Hepatic stellate cell (primary cell): ENCODE data around the gene FTCDNL1.

Source experiments
- DNase-seq: peaks from one replicate; pipeline ENCODE4 v3.0.0; 2011; ENCODE audit warnings: low spot score

FTCDNL1 gene

DNA sequence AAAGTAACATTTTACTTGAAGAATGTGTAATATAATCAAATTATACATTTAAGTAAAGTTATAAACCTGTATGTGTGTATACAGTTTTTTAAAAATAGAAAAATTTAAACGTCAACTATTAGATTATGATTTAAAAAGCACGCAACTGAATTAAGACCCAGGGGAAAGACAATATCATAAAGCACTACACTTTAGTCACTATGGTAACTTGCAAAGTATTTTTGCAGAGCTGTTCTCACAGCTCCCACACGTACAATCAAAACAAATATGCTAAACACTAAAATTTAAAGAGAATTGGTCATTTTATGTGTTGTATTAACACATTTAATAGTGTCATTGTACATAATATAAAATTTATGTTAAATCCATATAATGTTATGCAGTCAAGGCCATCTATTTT is 59.7 kb downstream of the FTCDNL1 start:
- no peak for DNase-seq

DNA sequence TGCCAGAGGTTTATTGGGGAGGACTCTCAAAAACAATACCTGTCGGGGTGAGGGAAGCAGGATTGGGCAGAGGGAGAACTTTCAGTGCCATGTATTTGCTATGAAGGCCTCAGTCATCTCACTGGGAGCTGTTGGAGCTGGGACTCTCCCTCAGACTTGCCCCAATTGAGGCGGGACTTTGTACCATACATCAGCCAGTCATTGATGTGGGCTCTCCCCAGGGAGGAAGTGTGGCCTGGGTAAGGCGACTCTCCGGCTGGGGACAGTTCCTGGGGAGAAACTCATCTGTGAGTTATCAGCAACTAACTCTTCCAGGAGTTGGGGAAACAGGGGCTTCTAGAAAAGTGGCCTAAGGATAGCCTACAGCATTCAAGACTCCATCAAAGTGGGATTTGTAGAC is 66.5 kb downstream of the FTCDNL1 start:
- no peak for DNase-seq

DNA sequence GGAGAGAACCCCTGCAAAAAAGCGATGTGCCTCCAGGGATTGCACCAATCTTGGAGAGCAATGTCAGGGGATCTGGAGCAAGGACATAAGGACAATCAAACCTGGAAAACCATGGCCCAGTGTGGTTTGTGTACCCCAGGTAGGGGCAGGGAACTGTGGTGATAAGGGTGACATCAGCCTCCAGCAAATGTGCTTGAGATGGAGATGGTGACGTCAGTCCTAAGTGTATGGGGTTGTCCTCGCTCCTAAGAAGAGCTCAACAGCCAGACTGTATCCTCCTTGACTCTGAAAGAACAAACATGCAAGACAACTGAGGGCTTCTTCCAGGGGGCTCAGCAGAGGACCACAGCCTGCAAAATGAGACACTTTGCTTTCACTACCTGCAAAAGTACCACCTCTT is 71.4 kb downstream of the FTCDNL1 start:
- no peak for DNase-seq

DNA sequence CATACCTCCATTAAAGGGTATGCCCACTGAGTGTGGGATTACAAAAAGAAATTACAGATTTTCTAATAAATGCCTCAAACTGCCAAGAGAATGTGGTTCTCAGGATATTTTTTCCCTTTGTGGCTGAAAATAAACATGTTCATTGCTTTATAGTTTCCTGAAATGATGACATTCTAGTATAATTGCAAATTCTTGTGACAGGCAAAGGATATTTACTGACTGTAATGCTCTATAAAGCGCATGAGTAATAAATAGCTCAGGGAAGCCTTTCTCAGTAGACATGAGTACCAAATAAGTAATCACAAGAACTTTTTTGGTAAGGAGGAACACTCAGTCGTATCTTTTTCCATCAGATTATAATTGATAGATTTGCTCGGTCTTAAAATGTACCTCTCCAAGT is 72.3 kb downstream of the FTCDNL1 start:
- no peak for DNase-seq

DNA sequence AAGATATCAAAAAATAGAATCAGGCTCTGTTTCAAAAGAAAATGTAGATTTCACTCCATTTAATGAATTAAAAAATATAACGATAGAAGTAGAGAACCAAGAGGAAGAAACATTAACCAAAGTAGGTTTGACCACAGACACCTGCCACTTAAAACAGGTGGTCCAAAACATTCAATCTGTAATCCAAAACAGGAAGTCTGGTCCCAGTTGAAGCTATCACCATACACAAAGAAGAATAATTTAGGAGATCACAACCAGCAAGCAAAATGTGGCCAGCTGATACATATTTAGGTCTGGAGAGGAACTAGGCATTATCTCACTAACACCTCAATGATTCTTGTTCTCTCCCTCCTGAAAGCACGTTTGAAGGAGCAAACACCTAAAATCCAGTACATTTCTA is 73.1 kb downstream of the FTCDNL1 start:
- DNase-seq, result no peak

DNA sequence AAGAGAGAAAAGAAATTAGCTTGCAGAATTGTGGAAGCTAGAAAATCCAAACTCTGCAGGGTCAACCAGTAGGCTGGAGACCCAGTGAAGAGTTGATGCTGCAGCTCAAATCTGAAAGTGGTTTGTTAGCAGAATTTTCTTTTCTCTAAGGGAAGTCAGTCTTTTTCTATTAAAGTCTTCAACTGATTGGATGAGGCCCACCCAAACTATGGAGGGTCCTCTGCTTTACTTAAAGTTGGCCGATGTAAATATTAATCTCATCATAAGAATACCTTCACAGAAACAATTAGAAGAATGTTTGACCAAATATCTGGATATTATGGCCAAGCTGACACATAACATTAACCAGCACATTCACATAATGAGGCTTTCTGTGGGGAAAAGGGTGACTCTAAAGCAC is 73.7 kb downstream of the FTCDNL1 start:
- DNase-seq, result no peak

DNA sequence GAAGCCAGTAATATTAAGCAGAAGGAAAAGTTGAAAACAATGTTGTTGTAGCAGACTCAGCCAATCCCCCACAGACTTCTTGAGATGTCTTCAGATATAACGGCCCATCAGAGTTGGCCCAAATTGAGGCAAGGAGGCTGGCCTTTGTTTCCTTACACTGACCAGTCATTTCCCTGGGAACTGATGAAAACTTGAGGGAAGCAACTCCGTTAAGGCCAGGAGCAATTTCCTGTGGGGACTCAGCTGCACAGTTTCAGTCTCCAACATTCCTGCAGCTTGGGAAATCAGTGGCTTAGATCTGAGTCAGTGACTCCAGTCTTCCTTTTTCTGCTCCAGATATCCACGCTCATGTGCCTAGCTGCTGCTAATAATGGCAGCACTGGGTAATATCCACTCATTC is 75.7 kb downstream of the FTCDNL1 start:
- DNase-seq, result no peak

DNA sequence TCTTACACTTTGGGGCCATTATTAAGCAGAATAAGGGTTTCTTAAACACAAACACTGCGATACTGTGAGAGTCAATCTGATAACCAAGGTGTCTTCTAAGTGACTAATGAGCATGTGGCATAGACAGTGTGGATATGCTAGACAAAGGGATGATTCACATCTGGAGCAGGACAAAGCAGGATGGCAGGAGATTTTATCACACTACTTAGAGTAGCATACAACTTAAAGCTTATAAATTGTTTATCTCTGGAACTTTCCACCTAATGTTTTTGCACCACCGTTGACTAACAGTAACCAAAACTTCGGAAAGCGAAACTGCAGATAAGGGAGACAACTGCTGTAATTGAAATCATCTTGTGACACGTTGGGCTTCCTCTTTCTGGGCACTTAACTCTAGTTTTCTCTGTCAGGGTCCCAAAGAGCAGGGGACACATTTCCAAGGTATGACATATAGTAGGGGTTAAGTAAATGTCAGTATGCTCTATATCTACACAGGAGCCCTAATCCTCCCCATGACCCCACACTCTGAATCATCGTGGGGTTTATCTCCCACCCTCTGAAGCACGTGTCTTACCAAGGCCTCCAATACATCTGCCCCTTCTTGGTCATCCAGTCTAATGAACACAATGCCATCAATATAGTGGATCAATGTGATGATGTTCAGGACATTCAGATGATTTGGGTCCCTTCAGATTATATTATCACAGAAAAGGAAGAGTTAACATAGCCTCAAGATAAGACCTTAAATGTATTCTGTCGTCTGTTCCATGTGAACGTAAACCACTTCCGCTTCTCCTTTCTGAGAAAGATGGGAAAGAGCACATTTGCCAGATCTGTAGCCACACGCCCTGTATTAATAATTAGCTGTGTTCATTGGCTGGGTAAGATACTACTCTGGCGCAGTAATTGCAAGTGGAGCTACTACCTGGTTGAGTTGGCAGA is 78.7 kb downstream of the FTCDNL1 start:
- no peak for DNase-seq

DNA sequence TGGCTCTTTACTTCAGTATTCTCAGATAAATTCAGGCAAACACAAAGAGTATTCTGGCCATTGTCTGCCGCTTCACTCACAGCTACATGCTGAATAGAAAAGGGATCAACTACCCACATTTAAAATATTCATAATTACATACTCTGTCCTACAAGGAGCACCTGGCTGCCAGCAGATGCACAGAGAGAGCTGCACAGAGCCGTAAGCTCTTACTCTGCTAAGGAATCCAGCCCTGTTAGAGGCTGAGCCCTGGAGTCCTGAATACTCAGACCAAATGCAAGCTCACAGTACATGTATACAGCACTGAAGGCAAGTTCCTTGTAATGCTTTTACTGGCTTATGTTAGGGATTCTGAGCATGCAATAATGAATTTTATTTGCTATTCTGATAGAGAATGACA is 80.3 kb downstream of the FTCDNL1 start:
- no peak for DNase-seq

DNA sequence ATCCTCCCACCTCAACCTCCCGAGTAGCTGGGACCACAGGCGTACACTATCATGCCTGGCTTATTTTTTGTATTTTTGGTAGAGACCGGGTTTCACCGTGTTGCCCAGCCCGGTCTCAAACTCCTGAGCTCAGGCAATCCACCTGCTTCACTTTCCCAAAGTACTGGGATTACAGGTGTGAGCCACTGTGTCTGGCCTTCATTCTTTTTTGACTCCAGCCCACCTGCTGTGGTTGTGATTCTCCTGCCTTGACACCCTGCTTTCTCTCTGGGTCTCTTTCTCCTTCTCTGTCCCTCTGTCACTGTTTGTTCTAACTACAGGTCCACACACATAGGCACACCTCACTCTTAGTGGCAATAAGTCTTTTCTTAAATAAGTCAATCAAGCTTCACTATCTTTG is 85.3 kb downstream of the FTCDNL1 start:
- DNase-seq, result no peak

DNA sequence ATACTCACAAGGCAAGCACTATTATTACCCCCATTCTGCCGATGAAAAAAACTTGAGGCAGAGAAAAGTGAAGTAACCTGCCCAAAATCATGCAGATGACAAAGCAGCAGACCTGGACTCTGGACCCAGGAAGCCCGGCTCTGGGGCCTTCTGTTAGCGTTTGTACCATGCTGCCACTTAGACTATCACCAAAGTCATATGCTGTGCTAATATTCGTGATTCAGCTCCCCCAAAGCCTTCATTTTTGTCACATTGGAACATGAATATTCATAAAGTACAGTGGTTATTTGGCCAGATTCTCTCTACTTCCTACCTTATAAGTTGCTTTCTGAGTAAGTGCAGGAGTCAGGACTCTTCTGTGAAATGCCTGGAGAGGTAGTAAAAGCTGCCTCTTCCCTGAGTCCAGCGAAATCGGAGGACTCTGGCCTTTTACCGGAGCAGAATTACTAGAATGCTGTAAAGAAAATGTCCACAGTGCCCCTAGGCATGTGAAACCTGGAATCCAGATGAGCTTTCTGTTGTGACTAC is 86.7 kb downstream of the FTCDNL1 start:
- no peak for DNase-seq

DNA sequence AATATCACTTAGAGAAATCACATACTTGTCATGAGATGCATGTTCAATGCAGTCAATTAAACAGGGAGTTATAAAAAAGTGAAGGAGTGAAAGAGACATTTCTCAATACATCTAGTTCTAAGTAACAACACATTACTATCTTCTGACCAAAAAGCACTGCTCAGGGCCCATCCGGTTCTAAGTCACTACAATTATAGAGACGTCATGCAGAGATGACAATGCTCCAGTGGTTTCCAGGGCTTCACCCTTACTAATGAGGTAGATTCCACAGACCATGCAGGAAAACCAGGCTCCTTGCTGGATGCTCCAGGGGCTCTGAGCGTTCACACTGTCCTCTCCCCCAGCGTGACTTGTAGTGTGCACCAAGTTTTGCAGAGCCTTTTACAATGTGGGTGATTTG is 88.0 kb downstream of the FTCDNL1 start:
- DNase-seq, result no peak

DNA sequence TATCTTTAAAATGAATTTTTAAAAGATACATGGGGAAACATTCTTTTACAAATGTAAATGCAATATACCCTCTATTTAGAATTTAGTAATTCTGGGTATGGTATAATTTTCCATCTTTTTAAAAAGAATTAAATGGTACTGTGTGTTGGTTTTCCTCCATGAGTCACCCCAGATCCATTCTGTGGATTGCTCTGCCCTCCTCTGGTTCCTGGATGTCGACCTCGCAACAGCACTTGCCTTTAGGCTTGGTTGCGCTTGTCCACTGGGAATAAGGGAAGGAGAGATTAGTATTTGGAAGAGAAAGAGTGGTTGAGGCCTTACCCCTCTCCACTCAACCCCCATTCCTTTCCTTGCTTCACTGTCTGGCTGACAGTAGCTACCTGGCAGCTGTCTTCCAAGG is 90.4 kb downstream of the FTCDNL1 start:
- no peak for DNase-seq

DNA sequence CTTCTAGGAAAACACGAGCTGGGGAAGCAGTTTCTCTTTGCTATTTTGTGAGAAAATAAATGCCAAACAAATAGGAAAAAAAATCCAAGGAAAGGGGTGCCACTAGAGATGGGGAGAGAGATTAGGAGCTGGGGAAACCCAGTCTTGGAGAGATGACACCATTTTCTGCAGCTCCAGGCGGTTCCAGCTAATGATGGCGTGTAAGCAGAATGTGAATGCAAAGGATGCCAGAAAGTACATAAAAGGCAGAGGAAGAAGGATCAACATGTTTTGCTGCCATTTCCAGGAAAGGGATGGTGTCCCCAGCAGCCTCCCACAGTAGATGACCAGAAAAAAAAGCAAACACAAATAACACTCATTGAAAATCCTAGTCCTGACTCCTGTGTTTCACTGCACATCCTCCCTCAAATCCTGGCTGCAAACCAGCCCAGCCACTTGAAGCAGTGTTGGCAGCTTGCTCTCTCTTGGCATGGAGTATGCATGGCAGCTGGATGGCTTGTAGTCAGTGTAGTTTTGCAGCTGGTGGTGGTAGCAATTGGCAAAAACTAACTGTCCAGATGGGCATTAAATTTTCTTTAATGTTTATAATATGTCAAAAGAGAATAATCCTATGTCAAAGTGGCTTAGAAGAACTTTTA is 93.6 kb downstream of the FTCDNL1 start:
- DNase-seq, result no peak

DNA sequence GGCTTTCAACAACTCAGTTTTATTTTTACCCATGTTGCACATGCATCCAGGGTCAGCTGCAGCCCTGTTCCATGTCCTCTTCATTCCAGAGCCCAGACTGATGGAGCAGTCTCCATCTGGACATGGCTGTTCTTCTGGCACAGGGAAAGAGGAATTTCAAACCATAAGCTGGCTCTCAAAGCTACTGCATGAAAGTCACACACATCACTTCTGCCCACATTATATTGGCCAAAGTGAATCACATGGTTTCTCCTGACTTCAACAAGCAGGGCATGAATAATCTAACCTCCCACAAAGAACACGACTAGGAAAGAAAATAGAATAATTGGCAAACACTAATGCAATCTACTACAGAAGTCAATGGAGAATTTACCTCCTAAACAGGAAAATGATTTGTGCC is 94.2 kb downstream of the FTCDNL1 start:
- no peak for DNase-seq

DNA sequence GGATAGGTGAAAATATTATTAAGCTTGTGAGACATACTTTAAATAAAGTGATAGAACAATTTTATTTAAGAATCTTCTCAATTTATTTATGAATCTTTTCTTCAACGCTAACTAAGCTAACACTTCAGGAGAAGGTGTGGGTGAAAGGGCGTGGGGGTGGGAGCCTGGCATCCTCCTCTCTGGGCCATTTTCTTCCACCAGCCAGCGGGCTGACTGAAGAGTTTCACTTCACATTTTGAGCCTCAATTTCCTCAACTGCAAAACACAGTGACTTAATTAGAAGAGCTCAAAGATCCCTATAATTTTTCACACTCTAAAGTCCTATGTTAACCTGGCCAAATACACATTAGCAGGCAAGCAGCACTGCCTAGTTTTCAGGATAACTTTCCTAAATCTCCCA is 94.8 kb downstream of the FTCDNL1 start:
- no peak for DNase-seq

DNA sequence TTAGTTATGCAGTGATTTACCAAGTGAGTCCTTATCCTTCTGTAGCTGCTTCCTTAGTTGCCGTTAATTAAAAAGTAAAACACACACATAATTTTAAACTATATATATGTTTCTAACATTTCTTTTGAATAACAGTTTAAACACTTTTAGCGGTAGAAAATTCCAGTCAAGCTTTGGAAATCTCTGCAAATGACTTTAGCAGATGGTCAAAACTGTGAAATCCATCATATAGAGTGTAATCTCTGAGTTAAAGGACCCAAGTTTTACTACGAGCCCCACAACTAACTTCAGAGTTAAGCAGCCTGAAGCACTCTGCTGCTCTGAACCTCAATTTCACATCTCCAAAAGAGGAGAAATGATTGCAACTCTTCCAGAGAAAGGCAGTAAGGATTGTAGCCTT is 96.2 kb downstream of the FTCDNL1 start:
- DNase-seq, result no peak

DNA sequence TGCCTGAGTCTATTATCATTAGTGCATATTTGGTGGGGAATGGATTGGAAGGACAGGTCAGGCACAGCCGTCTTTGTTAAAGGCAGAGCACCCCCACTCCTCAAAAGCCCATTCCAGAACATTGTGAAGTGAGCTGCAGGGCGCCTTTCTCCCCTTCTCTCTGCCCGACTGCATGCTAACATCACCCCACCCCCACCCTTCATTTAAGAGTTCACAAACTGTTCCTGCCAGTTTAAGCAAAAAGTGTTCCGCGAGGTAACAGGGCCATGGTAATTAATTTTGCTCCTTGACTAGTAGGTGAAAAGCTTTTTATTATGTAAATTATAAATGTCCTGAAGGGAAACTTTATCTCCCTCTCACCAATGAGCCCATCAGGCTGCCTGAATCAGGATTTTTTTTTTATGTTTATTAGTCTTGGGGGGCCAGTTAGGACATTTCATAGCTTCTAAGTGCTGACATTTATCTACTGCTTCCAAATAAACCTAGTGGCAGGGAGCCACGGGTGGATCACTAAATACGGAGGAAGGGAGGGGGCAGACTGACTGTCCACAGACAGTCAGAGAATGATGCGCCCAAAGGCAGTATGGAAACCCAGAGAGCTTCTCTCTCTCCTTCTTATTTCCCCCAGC is 99.4 kb downstream of the FTCDNL1 start:
- DNase-seq, result no peak

DNA sequence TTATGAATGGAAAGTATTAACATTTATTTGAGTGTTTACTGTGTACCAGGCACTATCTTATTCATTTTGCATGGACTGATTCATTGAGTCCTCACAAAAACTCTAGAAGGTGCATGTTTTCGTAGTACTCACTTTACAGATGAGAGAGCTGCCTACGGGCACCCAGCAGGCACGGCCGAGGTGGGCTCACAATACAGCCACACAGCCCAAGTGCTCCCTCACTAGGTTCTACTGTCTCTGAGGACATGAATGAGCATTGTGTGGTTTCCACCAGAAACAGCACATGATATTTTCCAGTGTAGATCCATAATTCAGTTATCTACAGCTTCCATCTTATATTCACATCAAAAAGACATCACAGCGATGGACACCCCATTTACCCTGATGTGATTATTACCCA is 101.4 kb downstream of the FTCDNL1 start:
- no peak for DNase-seq

DNA sequence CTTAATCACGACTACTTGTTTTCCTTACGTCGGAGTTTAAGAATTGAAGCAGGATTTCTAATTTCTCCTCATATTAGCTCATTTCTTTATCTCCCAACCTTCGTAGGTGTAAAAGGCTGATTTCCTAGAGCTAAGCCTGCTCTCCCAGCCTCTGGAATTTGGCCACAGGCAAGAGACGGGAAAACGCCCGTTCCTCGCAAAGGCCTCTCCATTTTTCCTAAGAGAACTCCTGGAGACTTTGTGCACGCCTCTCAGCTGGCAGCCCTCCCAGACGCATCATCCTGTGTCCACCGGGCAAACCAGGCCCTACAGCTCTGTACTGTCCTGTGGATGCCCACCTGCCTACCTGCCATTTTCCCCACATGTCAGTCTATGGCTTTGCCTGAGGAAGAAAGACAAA is 106.3 kb downstream of the FTCDNL1 start:
- DNase-seq, result no peak

DNA sequence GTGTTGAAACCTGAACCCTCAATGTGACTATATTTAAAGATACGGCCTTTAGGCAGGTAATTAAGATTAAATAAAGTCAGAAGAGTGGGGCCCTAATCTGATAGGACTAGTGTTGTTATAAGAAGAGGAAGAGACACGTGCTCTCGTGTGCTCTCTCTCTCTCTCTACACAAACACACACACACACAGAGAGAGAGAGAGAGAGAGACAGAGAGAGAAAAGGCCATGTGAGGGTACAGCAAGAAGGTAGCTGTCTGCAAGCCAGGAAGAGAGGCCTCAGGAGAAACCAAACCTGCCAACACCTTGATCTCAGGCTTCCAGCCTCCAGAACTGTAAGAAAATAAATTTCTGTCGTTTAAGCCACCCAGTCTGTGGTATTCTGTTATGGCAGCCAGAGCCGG is 106.7 kb downstream of the FTCDNL1 start:
- no peak for DNase-seq

DNA sequence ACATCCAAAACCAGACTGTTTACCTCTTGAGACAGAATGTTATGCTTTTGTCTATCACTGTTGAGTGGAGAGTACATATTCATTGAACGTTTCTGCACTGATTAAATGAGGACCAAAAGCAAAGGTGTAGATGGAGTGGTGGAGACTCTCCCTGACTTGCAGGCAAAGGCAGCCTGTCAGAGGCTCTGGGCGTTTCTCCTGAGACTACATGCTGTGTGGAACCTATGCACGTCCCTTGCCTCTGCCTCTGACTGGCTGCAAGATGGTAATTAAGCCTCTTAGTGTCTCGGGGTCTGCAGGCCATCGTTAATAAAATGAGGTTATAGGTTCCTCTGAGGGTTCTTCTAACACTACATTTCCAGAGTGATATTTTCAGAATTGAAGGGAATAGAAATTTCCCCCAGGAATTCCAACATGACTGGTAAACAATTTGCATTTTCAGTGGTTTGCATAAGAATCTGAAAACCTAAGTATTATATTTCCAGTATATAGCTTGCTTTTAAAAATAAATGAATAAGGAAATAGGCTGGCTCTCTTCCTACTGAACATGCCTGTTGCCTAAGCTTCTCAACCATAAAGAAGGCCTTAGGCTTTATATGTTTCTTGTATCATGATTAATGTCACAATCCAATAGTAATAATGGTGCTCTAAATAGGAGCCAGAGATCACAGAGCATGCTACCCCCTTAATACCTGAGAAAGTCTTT is 107.4 kb downstream of the FTCDNL1 start:
- DNase-seq, result no peak
